ENCODE measurements around the gene ZNF609. TPM values are rescaled to one million over a fixed set of nuclear protein-coding genes. Genes with fewer than 3 reads are reported as not detected.

ZNF609 gene
- total and polyA plus RNA-seq, 2 experiments from 2014 or later = 12.5 to 23.0 TPM

GRCh38 chr15:64634576-64635498, 174.5 kb downstream of the ZNF609 start:
- Histone ChIP-seq H3K4me2 (peak overlapping the region; percentile 68), H3K9me3 (ENCODE audit: low read depth) (peaks cover 6% of the 10 kb centered on the region), H2AFZ (no peak overlapping the region), H4K20me1 (ENCODE audit: insufficient read depth, poor library complexity, severe bottlenecking) (no peaks in the 10 kb centered on the region), H3K4me3 (no peak overlapping the region), H3K4me1 (ENCODE audit: insufficient read depth) (peaks cover 37% of the 10 kb centered on the region), H3K27ac (peak overlapping the region; percentile 85), H3K9me2 (replicated peaks; ENCODE audit: insufficient read depth) (no peaks in the 10 kb centered on the region), H3K27me3 (no peaks in the 10 kb centered on the region), H3K36me3 (replicated peaks; ENCODE audit: insufficient read depth, low read depth) (no peaks in the 10 kb centered on the region), H3K79me2 (peaks cover 68% of the 10 kb centered on the region)
- TF ChIP-seq EZH2phosphoT487 (IDR thresholded peaks at IDR 0.05; ENCODE audit: low read depth, severe bottlenecking, unreplicated experiment) (no peak), EZH2 (IDR thresholded peaks at IDR 0.05; ENCODE audit: borderline replicate concordance) (no peak), CTCF (IDR thresholded peaks at IDR 0.05; ENCODE audit: poor library complexity) (no peak)
- DNase-seq (ENCODE audit: low spot score) = peak; percentile 50
- 30% methylated on average over 4 of the region's 4 CpGs for WGBS (ENCODE audit: low lambda C conversion rate, missing lambda C conversion rate)

DNA sequence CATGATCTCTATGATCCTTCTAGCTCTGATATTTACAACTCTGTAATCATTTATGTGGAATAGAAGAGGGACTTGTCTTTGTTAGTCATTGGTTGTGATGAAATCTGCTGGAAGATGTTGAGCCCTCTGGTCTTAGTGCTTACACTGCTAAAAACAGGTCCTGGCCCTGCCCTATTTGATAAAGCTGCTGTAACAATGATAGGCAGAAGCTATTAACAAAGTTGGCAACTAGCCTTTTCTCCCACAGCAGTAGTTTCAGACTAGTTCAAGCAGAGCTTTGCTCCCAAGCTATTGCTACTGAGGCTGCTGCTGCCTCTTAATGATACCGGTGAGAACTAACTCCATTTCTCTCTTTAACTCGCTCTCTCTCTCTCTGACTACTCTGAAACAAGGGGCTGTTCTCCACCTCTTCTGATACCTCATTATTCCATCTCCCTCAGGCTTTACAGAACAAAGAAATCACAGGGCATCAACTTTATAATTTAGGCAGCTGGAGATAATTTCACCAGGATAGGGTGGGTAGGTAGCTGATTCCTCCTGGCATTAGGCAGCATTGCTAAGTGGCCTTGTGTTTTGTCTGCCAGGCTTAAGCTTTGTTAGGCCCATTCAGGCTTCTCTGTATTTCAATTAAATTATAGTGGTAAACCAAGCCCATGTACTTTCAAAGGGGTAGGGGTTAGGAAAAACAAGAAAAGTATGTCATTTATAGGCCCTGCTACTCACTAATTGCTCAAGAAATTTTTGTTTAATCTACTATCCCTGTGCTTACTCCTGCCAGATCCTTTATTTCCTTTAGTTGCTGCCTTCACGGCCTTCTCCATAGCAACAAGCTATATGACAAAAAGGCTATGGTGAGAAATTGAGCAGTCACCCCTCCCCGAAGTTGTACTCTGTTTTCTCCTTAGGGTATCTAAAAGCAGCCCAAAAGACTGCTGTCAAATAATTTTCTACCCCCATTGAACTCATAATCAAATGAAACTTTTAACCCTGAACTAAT, 175.4 kb downstream of the ZNF609 start:
- Histone ChIP-seq H2AFZ (no peak overlapping the region), H3K4me2 (peak overlapping the region; percentile 68), H3K9me2 (replicated peaks; ENCODE audit: insufficient read depth) (no peaks in the 10 kb centered on the region), H3K9me3 (ENCODE audit: low read depth) (peaks cover 6% of the 10 kb centered on the region), H3K36me3 (replicated peaks; ENCODE audit: insufficient read depth, low read depth) (no peaks in the 10 kb centered on the region), H3K27ac (peak overlapping the region; percentile 85), H3K4me1 (ENCODE audit: insufficient read depth) (peaks cover 39% of the 10 kb centered on the region), H3K27me3 (no peaks in the 10 kb centered on the region), H4K20me1 (ENCODE audit: insufficient read depth, poor library complexity, severe bottlenecking) (no peaks in the 10 kb centered on the region), H3K79me2 (peaks cover 68% of the 10 kb centered on the region), H3K4me3 (no peak overlapping the region)
- DNase-seq (ENCODE audit: low spot score) = peak; percentile 66
- no peak for TF ChIP-seq CTCF (IDR thresholded peaks at IDR 0.05; ENCODE audit: poor library complexity)
- 35% methylated on average over 4 of the region's 4 CpGs for WGBS (ENCODE audit: low lambda C conversion rate, missing lambda C conversion rate)

- H3K4me3 ChIP-seq = no peak overlapping the region
- peaks cover 64% of the 10 kb centered on the region for H3K79me2 ChIP-seq
- no peaks in the 10 kb centered on the region for H3K27me3 ChIP-seq
- no peaks in the 10 kb centered on the region for H3K9me2 ChIP-seq (replicated peaks; ENCODE audit: insufficient read depth)
- no peak overlapping the region for H2AFZ ChIP-seq
- H3K27ac ChIP-seq = peak overlapping the region; percentile 85
- peaks cover 39% of the 10 kb centered on the region for H3K4me1 ChIP-seq (ENCODE audit: insufficient read depth)
- WGBS (ENCODE audit: low lambda C conversion rate, missing lambda C conversion rate) = 97% methylated on average over 3 of the region's 3 CpGs
- no peak for DNase-seq (ENCODE audit: low spot score)
- H4K20me1 ChIP-seq (ENCODE audit: insufficient read depth, poor library complexity, severe bottlenecking) = no peaks in the 10 kb centered on the region
- peaks cover 6% of the 10 kb centered on the region for H3K9me3 ChIP-seq (ENCODE audit: low read depth)
- H3K36me3 ChIP-seq (replicated peaks; ENCODE audit: insufficient read depth, low read depth) = no peaks in the 10 kb centered on the region
- TF ChIP-seq CTCF (IDR thresholded peaks at IDR 0.05; ENCODE audit: poor library complexity) = no peak
- TF ChIP-seq EZH2 (IDR thresholded peaks at IDR 0.05; ENCODE audit: borderline replicate concordance) = no peak
- TF ChIP-seq EZH2phosphoT487 (IDR thresholded peaks at IDR 0.05; ENCODE audit: low read depth, severe bottlenecking, unreplicated experiment) = no peak
- peak overlapping the region; percentile 68 for H3K4me2 ChIP-seq
These were observed 176.2 kb downstream of the ZNF609 start for GRCh38 chr15:64636556-64636955.
